ENCODE data around the gene TTLL10.

The TTLL10 gene

GRCh38 chr1:1225238-1225845, 51.7 kb downstream of the TTLL10 start:
- DNase-seq: no peak

- DNase-seq: no peak
Measured at GRCh38 chr1:1225913-1226312, 52.2 kb downstream of the TTLL10 start.

- no peak for DNase-seq
Measured at GRCh38 chr1:1226566-1227362, 53.1 kb downstream of the TTLL10 start.

DNA sequence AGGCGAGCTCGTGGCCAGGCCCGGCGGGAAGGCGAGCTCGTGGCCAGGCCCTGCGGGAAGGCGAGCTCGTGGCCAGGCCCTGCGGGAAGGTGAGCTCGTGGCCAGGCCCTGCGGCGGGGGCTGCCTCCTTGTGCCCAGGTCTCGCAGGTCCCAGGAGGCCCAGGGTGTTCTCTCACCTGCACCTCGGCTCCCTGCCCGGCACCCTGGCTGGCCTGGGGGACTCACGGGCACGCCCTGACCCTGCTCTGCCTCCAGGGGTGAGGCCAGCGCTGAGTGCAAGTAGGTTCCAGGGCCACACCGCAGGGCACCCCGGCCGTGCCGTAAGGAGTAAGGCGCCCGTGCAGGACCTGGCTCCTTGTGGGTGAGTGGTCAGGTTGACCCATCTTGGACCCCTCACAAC, 53.7 kb downstream of the TTLL10 start:
- DNase-seq: no peak

DNA sequence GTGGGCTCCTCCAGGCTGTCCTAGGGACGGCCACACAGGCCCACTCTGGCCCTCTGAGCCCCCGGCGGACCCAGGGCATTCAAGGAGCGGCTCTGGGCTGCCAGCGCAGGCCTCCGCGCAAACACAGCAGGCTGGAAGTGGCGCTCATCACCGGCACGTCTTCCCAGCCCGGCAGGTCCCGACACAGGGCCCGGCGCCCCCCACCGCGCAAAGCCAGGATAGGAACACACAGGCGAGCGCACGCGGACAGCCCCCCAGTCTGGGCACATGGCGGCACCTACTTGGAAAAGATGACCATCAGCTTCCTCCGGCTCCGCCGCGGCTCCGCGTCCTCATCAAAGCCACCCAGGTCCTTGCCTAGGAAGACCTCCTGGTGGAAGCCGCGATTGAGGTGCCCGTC, 54.5 kb downstream of the TTLL10 start:
- no peak for DNase-seq

DNA sequence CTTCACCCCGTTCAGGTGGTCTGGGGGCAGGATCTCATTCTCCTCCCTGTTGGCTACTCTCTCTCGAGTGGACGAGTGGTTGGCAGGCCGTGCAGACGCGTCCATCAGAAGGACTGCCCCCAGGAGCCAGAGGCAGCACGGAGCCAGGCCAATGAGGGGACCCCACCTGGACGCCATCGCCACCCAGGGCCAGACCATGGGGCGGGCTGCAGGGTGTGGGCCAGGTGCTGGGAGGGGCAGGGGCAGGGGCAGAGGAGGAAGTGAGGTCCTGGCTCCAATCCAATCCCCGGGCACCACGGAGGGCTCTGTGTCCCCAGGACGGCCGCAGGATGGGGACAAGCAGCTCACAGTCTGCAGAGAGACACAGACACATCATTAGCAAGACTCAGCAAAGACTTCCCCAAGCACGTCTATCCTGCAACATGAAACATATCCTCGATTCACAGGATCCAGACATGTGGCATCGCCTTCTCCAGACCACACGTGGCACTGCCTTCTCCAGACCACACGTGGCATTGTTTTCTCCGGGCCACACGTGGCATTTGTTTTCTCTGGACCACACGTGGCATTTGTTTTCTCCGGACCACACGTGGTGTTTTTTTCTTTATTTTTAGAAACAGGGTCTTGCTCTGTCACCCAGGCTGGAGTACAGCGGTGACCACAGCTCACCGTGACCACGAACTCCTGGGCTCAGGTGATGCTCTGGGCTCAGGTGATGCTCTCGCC, 55.1 kb downstream of the TTLL10 start:
- DNase-seq: no peak

- DNase-seq: no peak
Measured at GRCh38 chr1:1229770-1230169, 56.1 kb downstream of the TTLL10 start.

DNA sequence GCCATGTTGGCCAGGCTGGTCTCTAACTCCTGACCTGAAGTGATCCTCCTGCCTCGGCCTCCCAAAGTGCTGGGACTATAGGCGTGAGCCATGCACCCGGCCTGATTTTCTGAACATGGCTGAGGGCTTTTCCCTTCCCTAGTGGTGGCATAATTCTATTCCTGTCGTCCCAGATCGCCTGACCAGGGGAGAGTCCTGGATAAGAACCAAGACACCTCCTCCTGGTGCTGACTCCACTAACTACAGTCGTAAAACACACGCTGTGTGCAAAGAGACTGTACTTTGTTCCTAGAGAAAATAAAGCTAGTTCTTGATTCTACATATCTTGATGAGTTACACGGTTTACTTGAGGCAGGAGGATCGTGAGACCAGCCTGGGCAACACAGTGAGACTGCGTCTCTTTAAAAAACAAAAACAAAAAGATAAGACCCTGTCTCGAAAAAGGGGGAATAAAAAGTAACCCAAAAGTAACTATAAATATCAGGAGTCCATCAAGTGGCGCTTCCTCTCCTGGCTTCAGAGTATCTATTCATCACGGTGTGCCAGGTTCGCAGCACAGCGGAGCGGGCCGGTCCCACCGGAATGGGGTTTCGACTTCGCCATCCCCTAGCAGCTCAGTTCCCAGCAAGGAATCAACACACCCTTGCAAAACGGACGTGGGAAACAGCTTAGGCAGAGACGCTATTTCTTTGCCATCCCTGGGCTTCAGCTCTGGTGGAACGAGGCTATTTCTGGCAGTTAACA, 57.1 kb downstream of the TTLL10 start:
- DNase-seq: no peak

- DNase-seq: peak; percentile 92
Measured at GRCh38 chr1:1231400-1232207, 57.9 kb downstream of the TTLL10 start, which contains the start of gene SDF4. TSS of gene SDF4 (minus strand) at chr1:1232001. CDS start at chr1:1228772, 3,229 bp downstream.

DNA sequence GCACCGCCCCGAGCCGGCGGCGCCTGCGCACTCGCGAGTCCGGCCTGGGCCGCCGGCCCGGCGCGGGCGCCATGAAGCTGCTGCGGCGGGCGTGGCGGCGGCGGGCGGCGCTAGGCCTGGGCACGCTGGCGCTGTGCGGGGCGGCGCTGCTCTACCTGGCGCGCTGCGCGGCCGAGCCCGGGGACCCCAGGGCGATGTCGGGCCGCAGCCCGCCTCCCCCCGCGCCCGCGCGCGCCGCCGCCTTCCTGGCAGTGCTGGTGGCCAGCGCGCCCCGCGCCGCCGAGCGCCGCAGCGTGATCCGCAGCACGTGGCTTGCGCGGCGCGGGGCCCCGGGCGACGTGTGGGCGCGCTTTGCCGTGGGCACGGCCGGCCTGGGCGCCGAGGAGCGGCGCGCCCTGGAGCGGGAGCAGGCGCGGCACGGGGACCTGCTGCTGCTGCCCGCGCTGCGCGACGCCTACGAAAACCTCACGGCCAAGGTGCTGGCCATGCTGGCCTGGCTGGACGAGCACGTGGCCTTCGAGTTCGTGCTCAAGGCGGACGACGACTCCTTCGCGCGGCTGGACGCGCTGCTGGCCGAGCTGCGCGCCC, 58.6 kb downstream of the TTLL10 start, which contains the start of gene B3GALT6:
B3GALT6 (plus strand) TSS at position 30 of the 588 bp plus-strand sequence; CDS start at position 72, 42 bp downstream.
- no peak for DNase-seq

- DNase-seq: no peak
Measured at GRCh38 chr1:1232796-1233566, 59.3 kb downstream of the TTLL10 start.

DNA sequence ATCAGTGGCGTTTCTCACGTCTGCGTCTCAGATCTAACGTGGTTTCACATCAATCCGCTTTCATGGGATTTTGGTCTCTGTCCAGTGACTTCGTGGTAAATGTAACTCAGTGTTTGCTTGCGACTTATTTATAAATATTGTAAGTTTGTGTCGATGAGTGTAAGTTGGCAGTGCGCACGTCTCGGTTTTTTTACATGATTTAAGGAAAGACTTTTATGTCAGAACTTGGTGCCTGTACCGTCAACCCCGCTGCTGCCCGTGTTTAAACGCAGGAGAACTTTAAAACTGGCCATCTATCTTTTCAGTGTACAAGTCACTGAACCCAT, 59.9 kb downstream of the TTLL10 start:
- no peak for DNase-seq

GRCh38 chr1:1234180-1234808, 60.6 kb downstream of the TTLL10 start:
- DNase-seq: no peak

DNA sequence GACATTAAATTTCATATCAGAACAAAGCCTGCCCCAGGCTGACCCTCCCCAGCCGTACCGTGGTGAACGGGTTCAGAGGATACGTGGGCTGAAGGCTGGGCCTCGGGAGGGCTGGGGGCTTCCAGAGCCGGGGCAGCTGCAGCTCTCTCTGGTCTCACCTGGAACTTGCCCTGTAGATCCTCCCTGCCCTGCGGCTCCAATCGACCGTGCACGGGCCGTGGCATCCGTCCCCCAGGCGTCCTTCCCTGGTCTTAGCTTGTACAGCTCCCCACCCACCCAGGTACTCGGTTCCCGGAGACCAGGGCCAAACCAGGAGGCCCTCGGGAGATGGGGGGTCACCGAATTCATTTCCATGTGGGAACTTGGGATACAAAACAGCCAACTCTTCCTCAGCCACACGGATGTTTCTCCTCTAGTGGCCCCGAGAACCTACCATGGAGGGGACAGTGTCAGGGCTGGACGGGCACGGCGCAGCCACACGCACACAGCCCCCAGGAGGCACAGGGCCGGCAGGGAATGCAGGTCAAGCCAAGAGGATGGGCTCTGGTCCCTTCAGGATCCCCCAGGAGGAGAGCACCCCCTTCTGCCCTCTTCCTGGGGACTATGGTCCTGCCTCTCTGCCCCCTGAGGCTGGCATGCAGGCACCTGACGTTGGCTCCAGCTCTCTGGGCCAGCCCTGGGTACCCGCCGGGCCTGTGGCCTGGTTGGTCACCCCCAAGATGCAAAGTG, 61.5 kb downstream of the TTLL10 start:
- no peak for DNase-seq

DNA sequence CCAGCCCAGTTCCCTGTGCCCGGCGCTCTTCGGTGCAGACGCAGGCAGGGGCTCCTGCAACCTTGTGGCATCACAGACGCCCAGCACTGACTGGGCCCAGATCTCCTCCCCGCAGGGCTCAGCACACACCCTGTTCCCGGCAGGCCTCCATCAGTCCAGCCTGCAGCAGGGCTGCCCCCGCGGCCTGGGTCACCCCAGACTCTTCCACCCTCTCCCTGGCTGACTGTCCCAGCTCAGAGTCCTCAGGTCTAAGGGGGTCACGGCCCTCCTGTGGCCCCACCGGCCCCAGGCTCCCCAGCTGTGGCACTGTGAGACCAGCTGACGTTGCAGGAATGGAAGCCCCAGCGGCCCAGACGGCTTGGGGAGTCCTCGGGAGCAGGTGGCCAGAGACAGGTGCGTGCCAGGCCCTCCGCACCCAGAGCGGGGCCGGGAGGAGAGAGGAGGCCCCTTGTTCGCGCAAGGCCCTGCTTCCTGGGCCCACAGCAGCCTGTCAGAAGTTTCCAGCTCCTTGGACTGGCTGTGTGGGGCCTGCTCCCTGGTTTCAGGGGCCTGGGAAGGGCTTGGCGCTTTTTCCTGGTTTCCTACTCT, 62.6 kb downstream of the TTLL10 start:
- DNase-seq: no peak

DNA sequence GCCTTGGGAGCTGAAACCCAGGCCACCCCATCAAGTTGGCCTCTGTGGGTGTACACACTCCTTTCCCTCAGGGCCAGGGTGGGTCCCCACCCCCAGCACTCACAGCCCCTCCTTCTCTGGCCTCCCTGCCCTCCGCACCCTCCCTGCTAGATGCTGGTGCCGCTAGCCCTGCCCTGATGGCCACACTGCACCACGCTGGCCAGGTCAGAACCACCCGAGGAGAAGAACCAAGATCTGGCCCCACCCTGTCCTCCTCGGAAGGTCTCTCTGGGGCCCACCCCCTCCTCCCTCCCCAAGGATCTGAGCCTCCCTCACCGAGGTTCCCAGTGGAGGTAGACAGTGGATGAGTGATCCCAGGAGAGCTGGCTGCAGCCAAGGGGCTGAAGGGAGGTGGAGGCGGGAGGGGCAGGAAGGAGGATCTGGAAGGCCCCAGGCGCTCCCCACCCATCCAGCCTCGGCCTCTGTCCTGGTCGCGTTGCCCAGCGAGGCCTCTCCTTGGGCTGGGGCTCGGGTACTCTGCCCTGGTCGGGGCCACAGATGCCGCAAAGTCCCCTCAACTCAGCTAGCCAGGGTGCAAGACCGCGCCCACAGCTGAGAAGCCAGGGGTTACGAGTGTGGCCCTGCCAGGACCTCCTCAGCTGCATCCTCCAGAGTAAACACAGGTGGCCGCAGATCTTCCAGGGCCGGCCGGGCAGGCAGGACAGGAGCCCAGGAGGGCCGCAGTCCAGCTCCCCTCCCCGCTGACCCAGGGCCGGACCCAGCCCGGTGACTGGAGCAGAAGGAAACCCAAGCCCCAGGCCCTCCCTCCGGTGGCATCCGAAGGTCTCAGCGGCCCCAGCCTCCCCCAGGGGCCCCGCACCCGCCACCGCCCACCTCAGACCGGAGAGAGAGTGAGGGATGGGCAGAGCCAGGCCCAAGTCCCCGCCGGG, 63.5 kb downstream of the TTLL10 start:
- no peak for DNase-seq

- DNase-seq: no peak
Measured at GRCh38 chr1:1237874-1238701, 64.4 kb downstream of the TTLL10 start.
